ENCODE data around the gene ANKRD49.
A peak's percentile ranks its signal among the peaks of the same experiment; 100 is the strongest.
"Not testable (repeated sequence)": the region's sequence is repeated elsewhere in the genome, so short reads cannot be mapped to it uniquely, and the experiment has no call there.

Gene ANKRD49

DNA sequence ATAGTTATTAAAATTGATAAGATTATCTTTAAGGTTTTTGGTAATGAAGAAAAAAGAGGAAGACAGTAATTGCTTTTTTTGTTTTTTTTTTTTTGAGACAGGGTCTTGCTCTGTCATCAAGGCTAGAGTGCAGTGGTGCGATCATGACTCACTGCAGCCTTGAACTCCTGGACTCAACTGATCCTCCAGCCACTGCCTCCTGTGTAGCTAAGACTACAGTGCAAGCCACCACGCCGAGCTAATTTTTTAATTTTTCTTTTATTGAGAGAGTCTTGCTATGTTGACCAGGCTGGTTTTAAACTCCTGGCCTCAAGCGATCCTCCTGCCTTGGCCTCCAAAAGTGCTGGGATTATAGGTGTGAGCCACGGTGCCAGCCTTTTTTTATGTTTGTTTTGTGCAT is 12.7 kb downstream of the ANKRD49 start:
- DNase-seq (ENCODE audit: extremely low read depth in 1 of 2, low read depth in 1 of 2) = not testable (repeated sequence)

GRCh38 chr11:94507485-94507884 is 13.7 kb downstream of the ANKRD49 start:
- DNase-seq (ENCODE audit: extremely low read depth in 1 of 2, low read depth in 1 of 2) = no peak

DNA sequence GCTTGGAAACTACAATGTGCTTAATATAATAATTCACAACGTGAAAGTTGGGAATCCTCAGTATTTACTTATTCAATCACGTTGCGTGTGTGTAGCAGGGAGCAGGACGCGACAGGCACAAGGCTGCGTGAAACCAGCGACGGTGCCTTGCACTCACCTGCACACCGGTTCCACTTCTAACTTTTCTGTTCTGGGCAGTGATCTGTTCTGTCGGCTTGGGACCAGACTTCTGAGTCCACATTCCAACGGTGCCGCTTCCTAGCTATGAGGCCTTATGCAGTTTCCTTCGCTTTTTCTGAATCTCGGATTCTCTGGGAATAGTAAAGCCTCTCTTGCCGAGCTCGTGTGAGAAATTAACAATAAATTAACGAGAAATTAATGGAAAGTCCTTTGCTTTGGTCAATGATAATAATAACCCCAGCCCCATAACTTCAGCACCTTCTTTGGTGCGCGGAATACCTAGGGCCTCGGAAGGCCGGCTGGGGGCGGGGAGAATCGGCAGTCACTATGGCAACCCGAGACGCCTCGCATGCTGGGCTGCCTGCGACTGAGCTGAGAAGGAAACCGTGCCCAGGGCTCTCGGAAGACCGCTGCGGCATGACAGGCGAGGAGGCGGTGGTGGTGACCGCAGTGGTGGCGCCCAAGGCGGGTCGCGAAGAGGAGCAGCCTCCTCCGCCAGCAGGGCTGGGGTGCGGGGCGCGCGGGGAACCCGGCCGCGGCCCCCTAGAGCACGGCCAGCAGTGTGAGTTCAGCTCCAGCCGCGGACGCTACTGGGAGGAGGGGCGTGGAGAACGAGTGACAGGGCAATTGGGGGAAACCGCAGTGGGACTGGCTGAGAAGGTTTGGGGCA is 18.4 kb downstream of the ANKRD49 start, which contains the start of gene C11orf97:
Gene C11orf97 (plus strand): TSS at position 530 of the 850 bp plus-strand sequence. CDS start 68 bp downstream, at position 598.
- peak; percentile 11 to 22 for DNase-seq (ENCODE audit: extremely low read depth in 1 of 2, low read depth in 1 of 2)

DNA sequence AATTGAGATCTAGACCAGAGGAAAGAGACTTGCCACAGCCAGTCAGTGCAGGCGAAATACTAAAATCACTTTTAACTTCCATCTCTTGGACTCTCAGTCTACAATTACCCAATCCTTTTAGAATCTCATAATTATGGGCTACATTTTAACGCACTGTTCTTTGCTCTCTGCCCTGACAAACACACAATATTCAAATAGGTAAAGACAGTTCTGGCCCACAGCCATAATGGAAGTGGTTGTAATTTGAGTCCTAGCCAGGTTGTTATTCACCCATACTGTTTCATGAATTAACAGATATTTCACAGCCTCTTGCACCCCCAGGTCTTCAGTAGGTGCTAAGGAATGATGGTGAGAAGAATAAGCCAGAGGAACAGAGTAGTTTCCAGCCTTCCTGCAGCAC is 19.3 kb downstream of the ANKRD49 start:
- no peak for DNase-seq (ENCODE audit: extremely low read depth in 1 of 2, low read depth in 1 of 2)

DNA sequence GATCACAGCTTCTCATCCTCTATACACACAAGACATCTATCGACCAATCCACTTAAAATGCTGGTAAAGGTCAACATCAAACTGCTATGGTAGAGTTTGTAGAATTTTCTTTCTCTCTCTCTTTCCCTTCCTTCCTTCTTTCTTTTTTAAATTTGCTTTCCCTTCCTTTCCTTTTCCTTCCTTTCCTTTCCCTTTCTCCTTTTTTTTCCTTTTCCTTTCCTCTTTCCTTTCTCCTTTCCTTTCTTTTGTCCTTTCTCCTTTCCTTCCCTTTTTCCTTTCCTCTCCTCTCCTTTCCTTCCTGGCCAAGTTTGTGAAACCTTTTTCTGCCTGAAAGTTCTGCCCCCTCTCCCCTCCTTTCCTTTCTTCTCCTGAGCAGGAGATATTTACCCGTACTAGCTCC is 21.6 kb downstream of the ANKRD49 start:
- no peak for DNase-seq (ENCODE audit: extremely low read depth in 1 of 2, low read depth in 1 of 2)

DNA sequence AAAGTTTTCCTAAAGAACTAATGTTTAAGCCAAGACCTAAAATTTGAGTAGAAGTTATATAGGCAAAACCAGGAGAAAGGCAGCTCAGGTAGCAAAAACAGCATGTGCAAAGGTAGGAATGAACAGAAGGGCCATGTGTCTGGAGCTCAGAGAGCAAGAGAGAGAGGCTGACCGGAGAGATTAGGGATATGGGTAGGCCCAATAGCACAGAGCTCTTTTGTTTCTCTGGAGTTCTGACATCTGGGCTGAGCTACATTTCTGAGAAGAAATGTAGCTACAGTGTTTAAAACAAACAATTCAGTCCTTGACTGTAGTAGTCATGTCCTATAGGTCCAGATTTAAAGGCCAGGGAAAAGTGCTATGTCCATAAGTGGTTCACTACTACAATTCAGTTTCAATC is 22.9 kb downstream of the ANKRD49 start:
- no peak for DNase-seq (ENCODE audit: extremely low read depth in 1 of 2, low read depth in 1 of 2)

DNA sequence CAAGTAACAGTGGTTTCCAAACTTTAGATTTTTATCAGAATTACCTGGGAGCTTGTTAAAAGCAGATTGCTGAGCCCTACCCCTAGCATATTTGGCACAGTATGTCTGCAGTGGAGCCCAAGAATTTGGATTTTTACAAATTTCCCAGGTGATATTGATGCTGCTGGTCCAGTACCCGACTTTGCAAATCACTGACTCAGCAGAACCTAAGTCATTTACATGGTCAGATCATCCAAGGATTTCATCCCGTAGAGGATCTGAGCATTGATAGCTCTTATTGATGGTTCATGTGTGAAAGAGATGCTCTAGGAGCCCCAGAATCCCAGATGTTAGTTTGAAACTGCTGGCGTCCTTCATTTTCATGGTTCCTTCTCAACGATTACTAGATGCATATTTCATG is 24.5 kb downstream of the ANKRD49 start:
- DNase-seq (ENCODE audit: extremely low read depth in 1 of 2, low read depth in 1 of 2) = no peak

- no peak for DNase-seq (ENCODE audit: extremely low read depth in 1 of 2, low read depth in 1 of 2)
These were observed 25.8 kb downstream of the ANKRD49 start for GRCh38 chr11:94519478-94520084.

DNA sequence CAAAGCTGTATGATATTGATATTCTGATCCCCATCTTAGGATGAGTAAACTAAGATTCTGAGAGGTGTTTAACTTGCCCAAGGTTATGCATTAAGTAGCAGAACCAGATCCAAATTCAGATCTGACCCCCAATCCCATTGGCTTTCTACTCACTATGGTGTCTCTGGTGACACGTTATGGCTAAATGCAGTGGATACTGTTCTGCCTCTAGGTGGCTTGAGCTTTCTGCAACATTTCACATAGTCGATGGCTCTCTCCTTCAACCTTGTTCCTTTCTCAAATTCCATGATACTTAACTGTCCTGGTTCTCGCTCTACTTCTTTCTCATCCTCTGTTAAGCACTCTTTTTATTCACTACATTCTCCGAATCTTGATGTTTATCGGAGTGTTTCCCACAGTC is 27.9 kb downstream of the ANKRD49 start:
- no peak for DNase-seq (ENCODE audit: extremely low read depth in 1 of 2, low read depth in 1 of 2)

GRCh38 chr11:94524341-94524740 is 30.6 kb downstream of the ANKRD49 start:
- DNase-seq (ENCODE audit: extremely low read depth in 1 of 2, low read depth in 1 of 2) = no peak

DNA sequence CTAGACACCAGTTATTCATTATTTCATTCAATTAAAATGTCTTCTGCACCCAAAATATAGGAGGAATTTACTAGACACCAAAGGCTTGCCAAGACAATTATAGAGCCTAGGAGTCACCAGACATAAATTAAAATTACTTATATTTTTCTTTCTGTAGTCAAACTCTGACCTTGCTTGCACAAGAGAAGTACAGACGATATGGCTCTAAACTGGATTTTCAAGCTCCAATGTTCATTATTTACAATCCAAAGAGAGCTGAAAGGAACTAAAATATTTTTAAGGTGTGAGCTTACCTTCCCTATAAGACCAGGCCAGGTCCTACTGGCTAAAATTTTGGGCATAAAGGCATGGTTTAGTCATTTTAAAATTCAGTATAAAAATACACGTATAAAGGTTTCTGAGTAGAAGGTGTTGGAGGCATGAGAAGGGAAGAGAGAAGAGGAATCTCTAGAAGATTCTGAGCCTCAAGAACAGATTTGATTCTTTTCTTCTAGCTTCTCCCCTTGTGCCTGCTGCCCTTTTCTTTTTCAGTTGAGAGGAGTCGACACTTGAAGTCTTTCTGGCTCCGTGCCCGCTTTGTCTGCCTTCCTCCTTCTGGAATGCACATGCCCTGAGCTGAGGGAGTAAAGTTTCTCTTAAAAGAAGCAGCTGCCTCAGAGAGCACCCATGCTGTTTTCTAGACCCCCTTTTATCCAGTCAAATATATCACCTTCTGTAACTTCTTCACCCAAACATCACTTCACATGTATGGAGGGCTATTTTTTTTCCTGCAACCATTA is 32.0 kb downstream of the ANKRD49 start:
- no peak for DNase-seq (ENCODE audit: extremely low read depth in 1 of 2, low read depth in 1 of 2)

DNA sequence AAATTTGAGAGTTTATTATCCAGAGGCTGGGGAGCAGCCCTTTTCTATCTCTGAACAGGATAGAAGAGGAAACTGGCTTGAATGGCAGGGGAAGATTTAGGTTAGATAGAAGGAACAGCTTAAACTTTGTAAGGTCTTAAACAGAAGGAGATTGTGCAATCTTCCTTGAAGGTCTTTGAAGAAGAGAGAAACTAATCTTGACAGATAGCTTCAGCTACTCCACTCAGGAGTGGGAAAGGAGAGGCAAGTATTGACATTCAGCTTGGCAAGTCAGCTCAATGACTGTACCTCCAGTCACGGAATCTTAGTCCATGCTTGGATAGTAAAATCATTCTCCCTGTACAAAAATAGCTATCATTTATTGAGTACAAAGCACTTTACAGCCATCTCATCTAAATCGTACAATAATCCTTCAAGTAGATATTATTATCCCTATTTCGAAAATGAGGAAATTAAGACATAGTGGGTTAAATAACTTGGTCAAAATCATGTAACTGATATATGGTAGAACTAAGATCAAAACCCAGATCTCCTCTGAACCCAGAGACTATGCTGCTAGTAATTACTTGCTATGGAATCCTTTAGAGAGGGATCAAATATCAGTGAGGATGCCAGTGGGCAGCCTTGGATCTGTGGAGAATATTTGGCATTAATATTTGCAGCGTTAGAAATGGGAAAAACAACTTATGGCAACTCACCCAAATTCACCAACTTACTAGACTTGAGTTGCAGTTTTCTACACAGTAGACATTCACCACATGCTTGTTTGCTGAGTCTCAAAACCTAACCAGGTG is 33.1 kb downstream of the ANKRD49 start:
- no peak for DNase-seq (ENCODE audit: extremely low read depth in 1 of 2, low read depth in 1 of 2)

- no peak for DNase-seq (ENCODE audit: extremely low read depth in 1 of 2, low read depth in 1 of 2)
These were observed 34.8 kb downstream of the ANKRD49 start for GRCh38 chr11:94528551-94528950.

DNA sequence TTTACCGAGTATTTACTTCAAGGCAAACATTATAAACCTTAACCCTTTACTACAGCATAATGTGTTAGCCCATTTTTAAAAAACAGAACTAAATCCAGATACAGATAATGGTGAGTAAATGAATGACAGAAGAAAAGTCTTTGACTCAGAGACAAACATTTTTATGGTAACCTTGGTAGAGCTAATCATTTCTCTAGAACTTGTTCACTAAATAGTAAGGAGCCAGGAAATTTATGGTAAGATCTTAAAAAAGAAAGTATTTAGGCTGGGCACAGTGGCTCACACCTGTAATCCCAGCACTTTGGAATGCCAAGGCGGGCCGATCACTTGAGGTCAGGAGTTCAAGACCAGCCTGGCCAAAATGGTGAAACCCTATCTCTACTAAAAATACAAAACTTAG is 38.4 kb downstream of the ANKRD49 start:
- no peak for DNase-seq (ENCODE audit: extremely low read depth in 1 of 2, low read depth in 1 of 2)

- DNase-seq (ENCODE audit: extremely low read depth in 1 of 2, low read depth in 1 of 2) = no peak
These were observed 39.4 kb downstream of the ANKRD49 start for GRCh38 chr11:94533206-94533605.

DNA sequence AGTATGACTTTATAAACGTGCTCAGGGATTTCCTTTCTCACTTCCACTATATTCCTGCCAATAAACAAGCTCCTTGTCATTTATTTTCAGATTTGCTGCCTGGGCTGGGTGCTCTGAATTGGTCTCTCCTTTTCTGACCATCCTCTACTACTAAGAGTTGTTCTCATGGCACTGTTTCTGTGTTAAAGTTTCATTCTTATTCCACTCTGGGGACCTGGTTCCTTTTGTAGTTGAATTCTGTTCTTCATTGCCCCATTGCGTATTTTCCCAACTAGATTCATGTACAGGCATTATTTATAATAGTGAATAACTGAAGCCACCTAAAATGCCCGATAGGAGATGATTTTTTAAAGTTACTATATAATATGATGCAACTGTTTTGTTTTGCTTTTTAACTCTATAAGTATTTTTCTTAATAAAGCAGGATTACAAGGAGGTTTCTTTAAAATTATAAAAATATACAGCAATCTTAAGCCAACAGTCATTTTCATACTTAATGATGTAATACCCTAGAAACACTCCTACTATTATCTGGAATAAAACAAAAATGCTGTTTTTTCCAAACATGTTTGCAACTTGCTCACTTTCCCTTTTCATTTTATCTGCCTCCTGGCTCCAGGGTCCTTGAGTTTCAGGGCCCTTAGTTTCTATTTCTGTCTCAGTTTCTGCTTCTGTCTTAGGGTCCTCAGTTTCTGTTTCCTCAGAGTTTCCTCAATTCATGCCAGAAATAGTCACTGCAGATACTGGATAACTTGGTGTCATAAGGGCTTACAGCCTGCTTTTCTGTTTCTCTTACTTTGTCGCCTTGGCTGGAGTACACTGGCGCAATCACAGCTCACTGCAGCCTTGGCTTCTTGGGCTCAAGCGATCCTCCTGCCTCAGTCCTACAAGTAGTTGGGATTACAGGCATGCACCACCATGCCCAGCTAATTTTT is 40.2 kb downstream of the ANKRD49 start:
- no peak for DNase-seq (ENCODE audit: extremely low read depth in 1 of 2, low read depth in 1 of 2)

- DNase-seq (ENCODE audit: extremely low read depth in 1 of 2, low read depth in 1 of 2) = no peak
These were observed 42.6 kb downstream of the ANKRD49 start for GRCh38 chr11:94536386-94536785.

DNA sequence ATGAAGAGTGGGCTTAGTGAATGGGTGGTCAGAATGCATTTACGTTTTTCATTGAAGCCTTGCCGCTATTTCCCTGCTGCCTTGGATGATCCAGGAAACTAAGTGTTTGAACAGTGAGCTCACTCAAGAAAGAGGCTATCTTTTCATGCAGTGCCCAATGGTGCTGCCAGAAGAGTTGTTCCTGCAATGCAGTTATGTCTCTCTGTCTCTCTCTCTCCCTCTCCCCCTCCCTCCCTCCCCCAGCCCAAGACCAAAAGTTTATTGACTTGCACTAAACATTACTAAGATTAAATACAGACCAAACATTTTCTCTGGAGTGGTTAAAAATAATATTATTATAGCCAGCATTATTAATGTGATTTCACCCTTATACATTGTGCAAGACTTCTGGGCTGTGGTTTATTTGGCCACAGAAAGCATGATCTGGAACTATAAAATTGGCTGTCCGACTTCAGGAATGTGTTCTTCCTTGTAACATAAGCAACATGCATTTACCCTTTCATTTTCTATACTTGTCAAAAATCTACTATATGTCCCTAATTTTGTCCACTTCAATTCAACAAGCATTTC is 43.3 kb downstream of the ANKRD49 start:
- DNase-seq (ENCODE audit: extremely low read depth in 1 of 2, low read depth in 1 of 2) = no peak

DNA sequence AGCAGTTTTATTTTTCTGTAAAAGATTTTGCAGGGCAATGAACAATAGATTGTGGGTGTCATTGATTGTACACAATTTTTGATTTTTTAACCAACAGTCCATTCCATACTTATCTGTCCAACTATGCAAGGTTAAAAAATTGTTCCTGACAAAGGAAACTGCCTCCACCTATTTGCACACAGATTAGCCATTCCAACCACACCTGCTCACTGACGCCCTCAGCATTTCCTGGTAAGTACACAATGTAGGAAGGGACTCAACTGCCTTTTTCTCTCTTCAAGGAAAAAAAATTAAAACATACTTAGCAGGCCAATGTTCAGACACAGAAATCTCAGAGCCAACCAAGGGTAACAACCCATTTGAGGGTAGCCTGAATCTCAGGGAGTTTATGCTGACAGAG is 45.6 kb downstream of the ANKRD49 start:
- DNase-seq (ENCODE audit: extremely low read depth in 1 of 2, low read depth in 1 of 2) = no peak
